GM13976 (cell line): ENCODE data around the gene PPBP.

Experiments
- DNase-seq: peaks from one replicate; pipeline ENCODE4 v3.0.0; 2012; ENCODE audit warnings: low spot score
- in situ Hi-C: fragments of 300-500 bp; cut with MboI; formaldehyde crosslinking; loops from one replicate; pipeline ENCODE4 v1.12.0; 2022; ENCODE audit warnings: low sequenced_read_pairs, mixed read lengths, inconsistent platforms; ENCODE audit not compliant: unreplicated experiment
- TF ChIP-seq, protein P1 (sequence below): IDR thresholded peaks from 2 replicates; pipeline ENCODE4 v1.5.1; 2012; ENCODE audit warnings: borderline replicate concordance, mild to moderate bottlenecking; ENCODE audit not compliant: insufficient read depth; ENCODE audit errors: extremely low read depth, missing control alignments, control extremely low read depth

PPBP gene

DNA sequence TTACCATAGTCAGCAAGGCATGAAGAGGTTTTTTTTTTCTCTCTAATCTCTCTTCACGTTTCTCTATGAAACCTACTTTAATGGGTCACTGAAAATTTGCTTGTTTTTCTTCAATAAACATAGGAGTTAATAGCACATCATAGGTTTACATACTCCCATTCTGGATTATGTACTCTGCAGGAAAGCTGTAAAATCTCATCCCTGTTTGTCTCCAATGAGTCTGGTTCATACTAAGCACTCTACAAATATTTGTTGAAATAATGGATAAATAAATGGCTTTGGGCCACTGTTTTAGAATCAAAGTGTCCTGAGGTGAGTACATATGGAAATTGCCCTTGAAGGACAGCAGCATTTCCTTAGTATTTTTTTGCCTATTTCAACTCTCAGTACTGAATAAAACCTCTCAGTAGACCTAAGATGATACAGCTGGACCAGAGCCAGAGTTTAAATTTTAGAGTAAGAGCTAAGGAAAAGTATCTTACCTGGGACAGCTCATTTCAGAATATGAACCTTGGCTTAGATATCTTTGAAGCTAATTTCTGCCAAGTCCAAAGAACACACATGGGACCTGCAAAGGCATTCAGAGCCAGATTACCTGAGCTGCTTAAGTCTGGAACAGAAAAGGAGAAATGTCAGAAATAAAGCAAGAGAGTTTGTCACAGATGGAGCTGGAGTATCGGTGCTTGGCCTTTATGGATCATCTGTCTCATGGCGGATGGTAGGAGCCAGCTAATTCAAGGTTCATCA is 40.6 kb downstream of the PPBP start:
- TF ChIP-seq, protein P1, sequence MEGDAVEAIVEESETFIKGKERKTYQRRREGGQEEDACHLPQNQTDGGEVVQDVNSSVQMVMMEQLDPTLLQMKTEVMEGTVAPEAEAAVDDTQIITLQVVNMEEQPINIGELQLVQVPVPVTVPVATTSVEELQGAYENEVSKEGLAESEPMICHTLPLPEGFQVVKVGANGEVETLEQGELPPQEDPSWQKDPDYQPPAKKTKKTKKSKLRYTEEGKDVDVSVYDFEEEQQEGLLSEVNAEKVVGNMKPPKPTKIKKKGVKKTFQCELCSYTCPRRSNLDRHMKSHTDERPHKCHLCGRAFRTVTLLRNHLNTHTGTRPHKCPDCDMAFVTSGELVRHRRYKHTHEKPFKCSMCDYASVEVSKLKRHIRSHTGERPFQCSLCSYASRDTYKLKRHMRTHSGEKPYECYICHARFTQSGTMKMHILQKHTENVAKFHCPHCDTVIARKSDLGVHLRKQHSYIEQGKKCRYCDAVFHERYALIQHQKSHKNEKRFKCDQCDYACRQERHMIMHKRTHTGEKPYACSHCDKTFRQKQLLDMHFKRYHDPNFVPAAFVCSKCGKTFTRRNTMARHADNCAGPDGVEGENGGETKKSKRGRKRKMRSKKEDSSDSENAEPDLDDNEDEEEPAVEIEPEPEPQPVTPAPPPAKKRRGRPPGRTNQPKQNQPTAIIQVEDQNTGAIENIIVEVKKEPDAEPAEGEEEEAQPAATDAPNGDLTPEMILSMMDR, result no peak
- in situ Hi-C loops, result no loop called here
- DNase-seq, result no peak

DNA sequence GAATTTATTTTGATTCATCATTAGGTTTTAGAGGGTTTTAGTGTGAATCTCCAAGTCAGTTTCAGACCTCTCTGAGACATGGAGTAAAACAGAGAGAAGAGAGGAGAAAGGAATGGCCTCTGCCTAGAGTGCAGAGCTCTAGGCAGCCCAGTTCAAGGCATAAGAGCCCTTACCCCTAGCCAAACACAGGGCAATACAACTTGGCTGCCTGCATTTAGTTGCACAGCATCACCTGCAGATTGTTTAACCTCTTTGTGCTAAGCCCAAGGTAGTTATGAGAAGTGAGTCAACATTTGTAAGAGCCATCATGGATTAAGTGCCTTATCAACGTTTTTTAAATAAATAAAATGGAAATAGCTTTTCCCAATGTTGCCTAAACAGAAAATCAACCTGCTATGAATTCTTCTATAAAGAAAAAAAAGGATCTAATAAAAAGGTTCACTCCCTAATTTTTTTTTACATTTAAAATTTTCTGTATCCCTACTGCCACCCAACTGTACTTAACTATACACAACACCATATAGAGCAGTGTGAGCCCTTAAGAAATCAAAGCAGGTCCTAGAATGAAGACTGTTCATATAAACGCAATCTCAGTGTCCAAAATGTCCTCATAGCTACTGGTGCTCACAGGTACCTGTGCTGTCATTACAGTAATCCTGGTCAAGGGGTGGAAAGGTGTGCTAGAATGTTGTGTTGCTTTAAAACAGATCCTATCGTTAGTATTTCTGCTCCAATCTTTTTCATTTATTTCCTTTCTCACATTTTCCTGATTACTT is 42.1 kb downstream of the PPBP start:
- in situ Hi-C loops, result no loop called here
- DNase-seq, result no peak
- TF ChIP-seq, protein P1, result no peak

DNA sequence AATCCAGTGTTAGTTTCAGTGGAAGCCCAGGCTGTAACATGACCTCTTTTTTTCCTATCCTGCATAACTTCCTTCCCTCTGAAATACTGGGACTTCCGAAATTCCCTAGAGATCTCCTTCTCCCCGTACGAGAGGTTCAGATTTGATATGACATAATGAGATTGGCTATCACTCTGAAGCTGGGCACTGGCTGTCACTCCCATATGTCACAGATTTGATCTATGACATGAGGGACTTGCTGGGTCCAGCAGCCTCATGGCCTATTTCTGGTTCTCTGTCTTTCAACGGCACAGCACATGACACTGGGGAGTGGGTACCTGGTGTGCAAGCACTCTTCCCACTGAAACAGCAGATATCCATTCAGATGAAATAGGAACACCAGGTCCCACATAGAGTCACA is 42.9 kb downstream of the PPBP start:
- TF ChIP-seq, protein P1, result no peak
- no peak for DNase-seq
- in situ Hi-C loops, result no loop called here

DNA sequence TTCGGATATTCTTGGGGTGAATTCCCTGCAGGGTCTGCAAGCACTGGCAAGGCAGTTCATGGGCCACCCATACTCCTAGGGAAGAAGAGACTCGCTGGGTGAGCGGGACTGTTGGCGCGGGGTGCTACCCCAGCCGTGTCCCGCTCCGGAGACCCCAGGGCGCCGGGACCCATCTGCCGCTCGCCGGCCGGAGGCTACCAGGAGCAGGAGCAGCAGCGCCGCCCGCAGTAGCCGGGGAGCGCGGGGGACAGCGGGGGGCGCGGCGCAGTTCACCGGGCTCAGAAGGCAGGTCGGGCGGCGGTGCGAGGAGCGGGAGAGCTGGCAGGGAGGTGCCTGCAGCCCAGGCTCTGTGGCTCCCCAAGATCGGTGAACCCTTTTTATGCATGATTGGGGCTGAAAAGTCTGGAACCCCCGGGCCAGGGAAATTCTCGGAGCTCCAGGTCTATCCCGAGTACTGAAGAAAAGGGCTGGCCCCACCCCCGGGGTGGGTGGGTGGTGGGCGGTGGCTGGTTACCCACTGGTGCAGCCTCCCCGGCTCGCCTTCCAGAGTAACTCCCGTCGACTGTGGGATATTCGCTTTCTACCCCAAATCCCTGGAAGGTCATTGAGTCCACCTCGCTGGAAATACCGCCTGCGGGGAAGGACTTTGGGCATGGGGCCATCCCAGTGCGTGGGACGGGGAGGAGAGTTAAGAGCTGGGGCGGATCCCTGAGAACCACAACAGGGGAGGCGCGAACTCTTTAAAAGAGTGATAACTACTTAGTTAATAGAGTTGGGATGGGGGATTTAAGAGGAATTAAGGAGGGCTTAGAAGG is 43.7 kb downstream of the PPBP start:
- in situ Hi-C loops, result no loop called here
- no peak for DNase-seq
- TF ChIP-seq, protein P1, result no peak

DNA sequence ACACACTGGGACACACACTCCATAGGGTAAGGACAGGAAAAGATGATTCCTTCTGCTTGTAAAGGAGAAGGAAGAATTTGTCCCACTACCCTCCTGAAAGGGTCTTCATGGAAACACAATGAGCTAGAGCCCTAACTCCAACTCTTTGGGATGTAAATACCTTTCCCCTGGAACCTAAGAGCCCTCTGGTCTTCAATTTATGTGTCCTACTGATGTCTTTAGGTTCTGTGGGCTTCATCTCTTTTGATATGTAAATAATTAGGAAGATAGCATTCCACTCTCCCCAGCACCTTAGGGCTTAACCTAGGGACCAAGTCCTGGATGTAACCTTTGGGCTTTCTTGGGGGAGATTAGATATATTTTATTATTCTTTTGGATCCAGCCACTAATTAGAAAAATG is 44.4 kb downstream of the PPBP start:
- no peak for DNase-seq
- TF ChIP-seq, protein P1, result no peak
- in situ Hi-C loops, result no loop called here

DNA sequence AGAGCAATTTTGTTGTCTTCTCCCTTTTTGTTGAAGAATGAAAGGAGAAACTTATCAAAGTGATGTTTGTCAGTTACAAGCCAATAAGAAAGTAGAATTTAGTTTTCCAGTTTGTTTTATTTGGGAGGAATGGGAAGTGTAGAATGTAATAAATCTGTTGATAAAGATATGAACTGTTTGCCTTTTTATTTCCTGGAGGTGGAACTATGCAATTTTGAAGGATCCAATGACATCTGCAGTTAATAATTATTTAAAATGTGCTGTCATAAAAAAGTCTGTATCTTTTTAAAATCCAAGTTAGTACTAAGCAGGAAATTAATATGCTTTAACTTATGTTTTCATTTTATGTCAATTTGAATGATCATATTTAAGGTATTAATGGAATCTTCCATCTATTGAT is 51.0 kb downstream of the PPBP start:
- in situ Hi-C loops, result no loop called here
- no peak for DNase-seq
- TF ChIP-seq, protein P1, result no peak
